Central memory CD8-positive, alpha-beta T cell (primary cell): ENCODE results near the gene GCG.

Experiments
- ATAC-seq: fragments of 150-1000 bp; cut with Tn5 transposase; replicated peaks from 2 replicates; pipeline ENCODE4 v1.10.0; 2022; ENCODE audit warnings: mild to moderate bottlenecking, moderate FRiP score, moderate number of reproducible peaks; ENCODE audit not compliant: poor library complexity, severe bottlenecking; ENCODE audit errors: extremely low read depth
- DNase-seq, 2 donors: peaks; one replicate each; pipeline ENCODE4 v3.0.0; 2021; ENCODE audit warnings: low spot score in 2 of 2
- H3K27ac Mint-ChIP-seq: one replicate; pipeline ENCODE4 v1.8.0; 2022; ENCODE audit warnings: low read depth, mild to moderate bottlenecking, moderate library complexity, mixed read lengths
- H3K27me3 Mint-ChIP-seq: one replicate; pipeline ENCODE4 v1.8.0; 2022; ENCODE audit warnings: mixed read lengths
- H3K36me3 Mint-ChIP-seq: one replicate; pipeline ENCODE4 v1.8.0; 2022; ENCODE audit warnings: mild to moderate bottlenecking, moderate library complexity, mixed read lengths; ENCODE audit not compliant: insufficient read depth
- H3K4me1 Mint-ChIP-seq: one replicate; pipeline ENCODE4 v1.8.0; 2022; ENCODE audit warnings: mixed read lengths
- H3K4me3 Mint-ChIP-seq: one replicate; pipeline ENCODE4 v1.8.0; 2022; ENCODE audit warnings: mild to moderate bottlenecking, moderate library complexity, mixed read lengths
- H3K9me3 Mint-ChIP-seq: one replicate; pipeline ENCODE4 v1.8.0; 2022; ENCODE audit warnings: mixed read lengths

The GCG gene

DNA sequence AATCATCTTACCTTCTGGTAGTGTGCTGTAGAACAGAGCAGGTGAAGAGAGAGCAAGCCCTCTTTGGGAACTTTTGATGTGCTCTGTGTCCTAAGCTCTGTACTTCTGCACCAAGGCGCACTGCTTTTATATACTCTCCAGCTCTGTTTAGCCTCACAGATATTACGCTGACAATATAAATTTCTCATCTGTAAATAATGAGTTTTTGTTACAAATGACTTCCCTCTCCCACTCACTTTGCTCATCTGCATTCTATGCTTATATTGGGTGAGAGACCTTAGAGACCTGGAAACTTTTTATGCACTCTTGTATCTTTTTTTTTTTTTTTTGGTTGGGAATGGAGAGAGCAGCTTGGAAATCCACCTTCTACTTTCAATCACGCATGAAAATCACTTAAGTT is at the start of gene GCG:
GCG (minus strand) TSS at position 101 of the 400 bp plus-strand sequence. CDS start 3,069 bp downstream, outside the sequence.
- H3K27ac Mint-ChIP-seq, result no peak within 1 kb of the TSS
- H3K36me3 Mint-ChIP-seq, result peaks cover 2% of the 10 kb centered on the region
- H3K27me3 Mint-ChIP-seq, result peaks cover 56% of the 10 kb centered on the region
- H3K4me3 Mint-ChIP-seq, result no peak within 1 kb of the TSS
- no peak for ATAC-seq
- no peaks in the 10 kb centered on the region for H3K4me1 Mint-ChIP-seq
- no peaks in the 10 kb centered on the region for H3K9me3 Mint-ChIP-seq
- no peak for DNase-seq

DNA sequence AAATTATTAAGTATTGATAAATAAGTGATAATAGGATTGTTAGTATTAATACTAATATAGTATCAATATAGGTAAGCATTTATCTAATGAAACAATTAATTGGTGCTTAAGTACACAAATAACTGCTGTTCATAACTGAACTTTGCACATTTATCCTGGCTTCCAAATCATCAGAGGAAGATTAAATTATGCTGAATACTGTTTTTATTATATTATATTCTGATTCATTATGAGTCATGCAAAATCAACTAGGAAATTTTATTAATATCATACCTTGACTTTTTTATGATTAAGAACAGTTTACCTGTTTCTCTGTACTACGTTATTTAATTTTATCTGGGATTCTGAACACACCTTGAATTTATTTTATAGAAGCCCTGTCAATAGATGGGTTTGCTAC is 48.6 kb upstream of the GCG start:
- ATAC-seq, result no peak
- DNase-seq, result no peak
- H3K27ac Mint-ChIP-seq, result no peak overlapping the region
- no peaks in the 10 kb centered on the region for H3K4me1 Mint-ChIP-seq
- no peaks in the 10 kb centered on the region for H3K36me3 Mint-ChIP-seq
- peaks cover 54% of the 10 kb centered on the region for H3K27me3 Mint-ChIP-seq
- no peaks in the 10 kb centered on the region for H3K9me3 Mint-ChIP-seq
- H3K4me3 Mint-ChIP-seq, result no peak overlapping the region

- Mint-ChIP-seq H3K4me3 (no peak overlapping the region), H3K27me3 (peaks cover 61% of the 10 kb centered on the region)
Measured at GRCh38 chr2:162199913-162200312, 47.9 kb upstream of the GCG start.

GRCh38 chr2:162198239-162198638 is 46.2 kb upstream of the GCG start:
- Mint-ChIP-seq H3K36me3 (no peaks in the 10 kb centered on the region), H3K4me1 (no peaks in the 10 kb centered on the region), H3K4me3 (no peak overlapping the region), H3K27me3 (peaks cover 63% of the 10 kb centered on the region), H3K9me3 (no peaks in the 10 kb centered on the region), H3K27ac (no peak overlapping the region)
- ATAC-seq (no peak), DNase-seq (no peak)

More at GRCh38 chr2:162199913-162200312, 47.9 kb upstream of the GCG start:
- no peaks in the 10 kb centered on the region for H3K36me3 Mint-ChIP-seq
- H3K27ac Mint-ChIP-seq, result no peak overlapping the region
- no peak for DNase-seq
- no peak for ATAC-seq
- H3K4me1 Mint-ChIP-seq, result no peaks in the 10 kb centered on the region
- H3K9me3 Mint-ChIP-seq, result no peaks in the 10 kb centered on the region

DNA sequence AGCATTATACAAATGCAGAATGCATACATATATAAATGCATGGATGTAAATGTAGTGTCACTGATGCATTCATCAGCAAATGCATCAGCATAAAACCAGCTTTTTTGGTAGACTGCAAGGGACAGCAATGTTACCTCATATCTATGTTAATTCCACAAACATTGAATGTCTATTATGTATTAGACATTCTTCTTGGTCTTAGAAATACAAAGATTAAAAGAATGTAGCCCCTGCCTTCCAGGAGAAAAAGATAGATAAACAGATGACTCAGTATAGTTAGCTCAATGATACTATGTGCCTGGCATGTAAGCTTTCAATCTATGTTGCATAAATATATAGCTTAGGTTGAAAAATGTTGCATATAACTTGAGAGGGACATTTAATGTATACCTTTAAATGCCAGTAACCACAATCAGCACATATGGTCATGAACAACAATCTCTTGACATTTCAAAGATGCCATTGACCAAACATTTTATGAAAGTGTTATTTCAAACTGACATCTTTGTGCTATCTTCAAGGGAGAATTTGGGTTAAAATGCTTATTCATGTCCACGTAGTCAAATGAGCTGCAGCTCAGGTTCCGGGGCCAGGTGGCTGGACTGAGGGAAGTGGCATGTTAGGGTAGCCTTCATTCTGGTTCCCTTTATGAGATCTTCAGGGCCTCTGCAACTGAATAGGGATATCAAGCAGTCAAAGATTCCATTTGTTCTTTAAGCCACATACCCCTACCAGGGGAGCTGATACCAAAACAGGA is 45.2 kb upstream of the GCG start:
- Mint-ChIP-seq H3K27ac (no peak overlapping the region), H3K4me1 (no peaks in the 10 kb centered on the region)

GRCh38 chr2:162196638-162197037 is 44.6 kb upstream of the GCG start:
- Mint-ChIP-seq H3K9me3 (no peaks in the 10 kb centered on the region), H3K4me1 (no peaks in the 10 kb centered on the region), H3K36me3 (no peaks in the 10 kb centered on the region), H3K27me3 (peaks cover 70% of the 10 kb centered on the region), H3K27ac (no peak overlapping the region), H3K4me3 (no peak overlapping the region)
- DNase-seq, result no peak
- ATAC-seq, result no peak

More for the DNA sequence above, 45.2 kb upstream of the GCG start:
- Mint-ChIP-seq H3K9me3 (no peaks in the 10 kb centered on the region), H3K27me3 (peaks cover 70% of the 10 kb centered on the region), H3K4me3 (no peak overlapping the region), H3K36me3 (no peaks in the 10 kb centered on the region)
- DNase-seq (no peak), ATAC-seq (no peak)

DNA sequence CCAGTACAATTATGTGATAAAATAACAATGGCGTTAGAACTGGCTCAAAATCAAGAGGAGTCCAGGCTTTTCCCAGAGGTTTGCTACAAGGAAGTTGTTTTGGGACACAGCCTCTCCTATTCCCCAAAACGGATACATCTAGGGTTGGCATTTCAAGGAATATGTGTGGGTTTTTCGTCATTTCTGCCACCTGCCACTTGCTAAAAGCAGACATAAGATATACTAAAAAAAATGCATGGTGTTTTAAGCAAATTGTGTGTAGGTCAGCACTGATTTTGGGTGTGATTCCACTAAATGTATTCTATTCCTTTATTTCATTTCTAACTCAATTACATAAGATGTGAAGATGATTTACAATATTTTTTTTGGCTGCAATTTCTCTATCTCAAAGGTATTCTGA is 36.4 kb upstream of the GCG start:
- H3K27ac Mint-ChIP-seq, result no peak overlapping the region
- no peak for ATAC-seq
- H3K4me1 Mint-ChIP-seq, result no peaks in the 10 kb centered on the region
- peaks cover 49% of the 10 kb centered on the region for H3K27me3 Mint-ChIP-seq
- no peak overlapping the region for H3K4me3 Mint-ChIP-seq
- no peak for DNase-seq
- no peaks in the 10 kb centered on the region for H3K9me3 Mint-ChIP-seq
- H3K36me3 Mint-ChIP-seq, result no peaks in the 10 kb centered on the region

- no peak for ATAC-seq
- no peaks in the 10 kb centered on the region for H3K9me3 Mint-ChIP-seq
- no peaks in the 10 kb centered on the region for H3K4me1 Mint-ChIP-seq
- no peak overlapping the region for H3K27ac Mint-ChIP-seq
- H3K27me3 Mint-ChIP-seq, result peaks cover 35% of the 10 kb centered on the region
- H3K4me3 Mint-ChIP-seq, result no peak overlapping the region
- H3K36me3 Mint-ChIP-seq, result no peaks in the 10 kb centered on the region
- DNase-seq, result no peak
Measured at GRCh38 chr2:162185541-162186232, 33.6 kb upstream of the GCG start.

- Mint-ChIP-seq H3K4me3 (no peak overlapping the region), H3K36me3 (no peaks in the 10 kb centered on the region), H3K27ac (no peak overlapping the region), H3K9me3 (no peaks in the 10 kb centered on the region), H3K4me1 (no peaks in the 10 kb centered on the region), H3K27me3 (peaks cover 35% of the 10 kb centered on the region)
- DNase-seq (no peak), ATAC-seq (no peak)
Measured at GRCh38 chr2:162184821-162185450, 32.9 kb upstream of the GCG start.

- no peaks in the 10 kb centered on the region for H3K36me3 Mint-ChIP-seq
- no peaks in the 10 kb centered on the region for H3K9me3 Mint-ChIP-seq
- no peak for DNase-seq
- no peak overlapping the region for H3K4me3 Mint-ChIP-seq
- no peak overlapping the region for H3K27ac Mint-ChIP-seq
- no peaks in the 10 kb centered on the region for H3K4me1 Mint-ChIP-seq
- ATAC-seq, result no peak
- peaks cover 38% of the 10 kb centered on the region for H3K27me3 Mint-ChIP-seq
Measured at GRCh38 chr2:162184359-162184758, 32.3 kb upstream of the GCG start.

GRCh38 chr2:162182395-162182794 is 30.3 kb upstream of the GCG start:
- Mint-ChIP-seq H3K9me3 (no peaks in the 10 kb centered on the region), H3K27me3 (peaks cover 56% of the 10 kb centered on the region), H3K36me3 (no peaks in the 10 kb centered on the region), H3K4me1 (no peaks in the 10 kb centered on the region), H3K27ac (no peak overlapping the region), H3K4me3 (no peak overlapping the region)
- ATAC-seq (no peak), DNase-seq (no peak)

GRCh38 chr2:162177301-162177700 is 25.3 kb upstream of the GCG start:
- Mint-ChIP-seq H3K4me3 (no peak overlapping the region), H3K27me3 (peaks cover 63% of the 10 kb centered on the region), H3K27ac (no peak overlapping the region), H3K9me3 (no peaks in the 10 kb centered on the region), H3K36me3 (no peaks in the 10 kb centered on the region), H3K4me1 (no peaks in the 10 kb centered on the region)
- DNase-seq, result no peak
- no peak for ATAC-seq

GRCh38 chr2:162175714-162176113 is 23.7 kb upstream of the GCG start:
- Mint-ChIP-seq H3K4me1 (no peaks in the 10 kb centered on the region), H3K36me3 (no peaks in the 10 kb centered on the region)

More at GRCh38 chr2:162175714-162176113, 23.7 kb upstream of the GCG start:
- no peak overlapping the region for H3K27ac Mint-ChIP-seq
- no peaks in the 10 kb centered on the region for H3K9me3 Mint-ChIP-seq
- no peak for DNase-seq
- no peak overlapping the region for H3K4me3 Mint-ChIP-seq
- peaks cover 57% of the 10 kb centered on the region for H3K27me3 Mint-ChIP-seq
- no peak for ATAC-seq
